Epidermal melanocyte (primary cell): ENCODE results near the gene S100A5.
A peak's percentile ranks its signal among the peaks of the same experiment; 100 is the strongest.

Experiments used
- DNase-seq: peaks from one replicate; pipeline ENCODE4 v3.0.0; 2011; ENCODE audit warnings: low spot score; ENCODE audit not compliant: insufficient read length

S100A5 gene

GRCh38 chr1:153547560-153548551 is 7.1 kb upstream of the S100A5 start:
- DNase-seq = no peak

GRCh38 chr1:153546796-153547559 is 6.2 kb upstream of the S100A5 start:
- no peak for DNase-seq

- DNase-seq = no peak
Measured at GRCh38 chr1:153546371-153546770, 5.6 kb upstream of the S100A5 start.

- peak; percentile 86 for DNase-seq
Measured at GRCh38 chr1:153545067-153546055, 4.6 kb upstream of the S100A5 start, which contains the start of gene S100A4. S100A4 (minus strand) TSS chr1:153545806; CDS start chr1:153544794, 1,012 bp downstream.

GRCh38 chr1:153544453-153545066 is 3.8 kb upstream of the S100A5 start:
- DNase-seq = no peak

GRCh38 chr1:153543736-153544135 is 3.0 kb upstream of the S100A5 start:
- DNase-seq = no peak

GRCh38 chr1:153542956-153543711 is 2.4 kb upstream of the S100A5 start:
- DNase-seq = no peak

GRCh38 chr1:153541641-153542590 is 1.2 kb upstream of the S100A5 start:
- DNase-seq = no peak

- no peak for DNase-seq
Measured at GRCh38 chr1:153539395-153540093, 1.2 kb downstream of the S100A5 start.

GRCh38 chr1:153538315-153538821 is 2.4 kb downstream of the S100A5 start:
- DNase-seq = no peak

- DNase-seq = no peak
Measured at GRCh38 chr1:153537376-153537730, 3.4 kb downstream of the S100A5 start.

GRCh38 chr1:153536671-153537375 is 3.9 kb downstream of the S100A5 start:
- no peak for DNase-seq

GRCh38 chr1:153536012-153536670 is 4.6 kb downstream of the S100A5 start:
- peak; percentile 78 for DNase-seq

- peak; percentile 35 for DNase-seq
Measured at GRCh38 chr1:153535242-153536011, 5.3 kb downstream of the S100A5 start, which contains the start of gene S100A6. S100A6 (minus strand) TSS chr1:153535991; CDS start chr1:153535339, 652 bp downstream.

- no peak for DNase-seq
Measured at GRCh38 chr1:153534925-153535241, 5.9 kb downstream of the S100A5 start.
